Upper lobe of right lung (tissue), 1 donor: Measurements from ENCODE around the gene MYL7. TPM values are rescaled to one million over a fixed set of nuclear protein-coding genes. Genes with fewer than 3 reads are reported as not detected.

Experiments
- ATAC-seq: fragments of 200-7000 bp; cut with Tn5 transposase; one replicate; pipeline ENCODE4 v1.9.1; 2020; ENCODE audit warnings: mild to moderate bottlenecking, moderate library complexity
- DNase-seq: peaks from one replicate; pipeline ENCODE4 v3.0.0-alpha.2; 2020
- H3K27ac ChIP-seq: fragments of 200-600 bp; one replicate; pipeline ENCODE4 v1.8.0; 2022
- H3K27me3 ChIP-seq: fragments of 200-600 bp; one replicate; pipeline ENCODE4 v1.8.0; 2022; ENCODE audit warnings: mild to moderate bottlenecking
- H3K36me3 ChIP-seq: fragments of 200-600 bp; one replicate; pipeline ENCODE4 v1.8.0; 2022
- H3K4me1 ChIP-seq: fragments of 200-600 bp; one replicate; pipeline ENCODE4 v1.8.0; 2022
- H3K4me3 ChIP-seq: fragments of 200-600 bp; one replicate; pipeline ENCODE4 v1.8.0; 2022; ENCODE audit warnings: mild to moderate bottlenecking
- H3K9me3 ChIP-seq: fragments of 200-600 bp; one replicate; pipeline ENCODE4 v1.8.0; 2022
- CTCF ChIP-seq: fragments of 200-600 bp; IDR thresholded peaks from one replicate; pipeline ENCODE4 v1.8.0; 2022; ENCODE audit warnings: antibody characterized with exemption
- intact Hi-C: fragments of 100-400 bp; cut with DNase I; formaldehyde crosslinking; loops from one replicate; pipeline ENCODE4 v1.11.0; 2022
- total RNA-seq: library from RNA; stranded (reverse); fragmentation: NEBNext Ultra II Directional; extraction: Animal tissue kit (Norgen Biotek cat#: 25700); gene quantifications from one replicate; pipeline ENCODE4 v1.2.1, GENCODE V29; 2021
- donor health status: DM: no; HTN: yes; CAD: no; lungs with severe emphysema.

Gene MYL7
- total RNA-seq, 1 donor from 2014 or later: 3.1 TPM

- intact Hi-C loops: no loop called here
- Histone ChIP-seq H3K4me1 (no peaks in the 10 kb centered on the region), H3K27me3 (no peaks in the 10 kb centered on the region), H3K27ac (no peak overlapping the region), H3K36me3 (no peaks in the 10 kb centered on the region), H3K4me3 (no peak overlapping the region), H3K9me3 (no peaks in the 10 kb centered on the region)
- ATAC-seq (no peak), DNase-seq (no peak)
- no peak for TF ChIP-seq CTCF
These were observed 17.2 kb upstream of the MYL7 start for GRCh38 chr7:44158096-44158872.

- Histone ChIP-seq H3K27me3 (no peaks in the 10 kb centered on the region), H3K36me3 (no peaks in the 10 kb centered on the region), H3K9me3 (no peaks in the 10 kb centered on the region), H3K4me1 (no peaks in the 10 kb centered on the region), H3K27ac (no peak overlapping the region), H3K4me3 (no peak overlapping the region)
- TF ChIP-seq CTCF: no peak
- intact Hi-C loops: no loop called here
- DNase-seq (no peak), ATAC-seq (no peak)
These were observed 16.3 kb upstream of the MYL7 start for GRCh38 chr7:44157116-44158080.

GRCh38 chr7:44156453-44157010 lies 15.4 kb upstream of the MYL7 start:
- H3K9me3 ChIP-seq: no peaks in the 10 kb centered on the region
- DNase-seq: no peak
- no peaks in the 10 kb centered on the region for H3K4me1 ChIP-seq
- intact Hi-C loops: no loop called here
- no peak overlapping the region for H3K4me3 ChIP-seq
- H3K27ac ChIP-seq: no peak overlapping the region
- no peaks in the 10 kb centered on the region for H3K36me3 ChIP-seq
- no peak for TF ChIP-seq CTCF
- no peak for ATAC-seq
- no peaks in the 10 kb centered on the region for H3K27me3 ChIP-seq

GRCh38 chr7:44155191-44156185 lies 14.4 kb upstream of the MYL7 start:
- TF ChIP-seq CTCF: no peak
- Histone ChIP-seq H3K27ac (no peak overlapping the region), H3K4me3 (no peak overlapping the region), H3K27me3 (no peaks in the 10 kb centered on the region), H3K36me3 (no peaks in the 10 kb centered on the region), H3K9me3 (no peaks in the 10 kb centered on the region), H3K4me1 (no peaks in the 10 kb centered on the region)
- ATAC-seq (no peak), DNase-seq (no peak)
- intact Hi-C loops: no loop called here

- Histone ChIP-seq H3K27me3 (no peaks in the 10 kb centered on the region), H3K9me3 (no peaks in the 10 kb centered on the region), H3K4me3 (no peak overlapping the region), H3K36me3 (no peaks in the 10 kb centered on the region), H3K27ac (no peak overlapping the region), H3K4me1 (no peaks in the 10 kb centered on the region)
- intact Hi-C loops: no loop called here
- ATAC-seq (no peak), DNase-seq (no peak)
- TF ChIP-seq CTCF: no peak
These were observed 13.6 kb upstream of the MYL7 start for GRCh38 chr7:44154703-44155102.
